ENCODE measurements around the gene TSTD2. TPM values are rescaled to one million over a fixed set of nuclear protein-coding genes. Genes with fewer than 3 reads are reported as not detected.

The TSTD2 gene
- total and polyA plus RNA-seq, 4 donors: 5.8 to 27.2 (median 18.1) TPM

GRCh38 chr9:97559111-97559514, 74.1 kb downstream of the TSTD2 start:
- no peaks in the 10 kb centered on the region for H3K9me3 ChIP-seq (ENCODE audit: control insufficient read depth, low read length)
- no peak for DNase-seq
- H3K27ac ChIP-seq (ENCODE audit: low read depth in 1 of 2, low read length in 2 of 2): peak overlapping the region in 1 of 2 donors; percentile 35
- WGBS, 2 donors: 91 to 92% methylated on average over 10 of the region's 10 CpGs
- no peaks in the 10 kb centered on the region for H3K36me3 ChIP-seq (ENCODE audit: control insufficient read depth in 1 of 2, insufficient read depth in 2 of 2, low read length in 1 of 2)
- intact Hi-C loops (cut with DNase I): loop anchor here in 1 of 2 donors (2.0 to 5.0 kb wide), 2 partner anchors 38 to 58 kb away; partner anchors contain the start of gene TMOD1
- no peak for ATAC-seq (ENCODE audit: low FRiP score)
- peaks cover 0 to 7% of the 10 kb centered on the region in 2 donors for H3K4me1 ChIP-seq (ENCODE audit: control insufficient read depth in 1 of 2, insufficient read depth in 2 of 2, low read length in 2 of 2)
- no peak overlapping the region for H3K4me3 ChIP-seq (ENCODE audit: low read length in 2 of 2)
- no peaks in the 10 kb centered on the region for H3K27me3 ChIP-seq (ENCODE audit: control insufficient read depth in 1 of 2, insufficient read depth in 2 of 2, low read length in 1 of 2)

GRCh38 chr9:97558701-97559101, 74.5 kb downstream of the TSTD2 start:
- Histone ChIP-seq H3K4me3 (ENCODE audit: low read length in 2 of 2) (no peak overlapping the region), H3K27me3 (ENCODE audit: control insufficient read depth in 1 of 2, insufficient read depth in 2 of 2, low read length in 1 of 2) (no peaks in the 10 kb centered on the region), H3K4me1 (ENCODE audit: control insufficient read depth in 1 of 2, insufficient read depth in 2 of 2, low read length in 2 of 2) (peaks cover 0 to 7% of the 10 kb centered on the region in 2 donors), H3K27ac (ENCODE audit: low read depth in 1 of 2, low read length in 2 of 2) (peak overlapping the region in 1 of 2 donors; percentile 35), H3K36me3 (ENCODE audit: control insufficient read depth in 1 of 2, insufficient read depth in 2 of 2, low read length in 1 of 2) (no peaks in the 10 kb centered on the region), H3K9me3 (ENCODE audit: control insufficient read depth, low read length) (no peaks in the 10 kb centered on the region)
- 86 to 90% methylated on average over 3 of the region's 3 CpGs for WGBS, 2 donors
- DNase-seq (no peak), ATAC-seq (ENCODE audit: low FRiP score) (no peak)
- intact Hi-C loops (cut with DNase I): loop anchor here in 1 of 2 donors (2.0 to 5.0 kb wide), 2 partner anchors 39 to 58 kb away; partner anchors contain the start of gene TMOD1

GRCh38 chr9:97557606-97558095, 75.5 kb downstream of the TSTD2 start:
- H3K36me3 ChIP-seq (ENCODE audit: control insufficient read depth in 1 of 2, insufficient read depth in 2 of 2, low read length in 1 of 2): peaks cover 0 to 2% of the 10 kb centered on the region in 2 donors
- ATAC-seq (ENCODE audit: low FRiP score) (peak; percentile 86), DNase-seq (peak; percentile 86)
- intact Hi-C loops (cut with DNase I): loop anchor here in 1 of 2 donors (2.0 to 5.0 kb wide), 2 partner anchors 40 to 57 kb away; partner anchors contain the start of gene TMOD1
- no peaks in the 10 kb centered on the region for H3K27me3 ChIP-seq (ENCODE audit: control insufficient read depth in 1 of 2, insufficient read depth in 2 of 2, low read length in 1 of 2)
- H3K27ac ChIP-seq (ENCODE audit: low read depth in 1 of 2, low read length in 2 of 2): peak overlapping the region; percentile 71 to 81
- H3K9me3 ChIP-seq (ENCODE audit: control insufficient read depth, low read length): no peaks in the 10 kb centered on the region
- H3K4me1 ChIP-seq (ENCODE audit: control insufficient read depth in 1 of 2, insufficient read depth in 2 of 2, low read length in 2 of 2): peaks cover 0 to 5% of the 10 kb centered on the region in 2 donors
- WGBS, 2 donors: 1 to 2% methylated on average over 7 of the region's 7 CpGs
- H3K4me3 ChIP-seq (ENCODE audit: low read length in 2 of 2): no peak overlapping the region

- Histone ChIP-seq H3K27me3 (ENCODE audit: control insufficient read depth in 1 of 2, insufficient read depth in 2 of 2, low read length in 1 of 2) (no peaks in the 10 kb centered on the region), H3K4me1 (ENCODE audit: control insufficient read depth in 1 of 2, insufficient read depth in 2 of 2, low read length in 2 of 2) (peaks cover 0 to 5% of the 10 kb centered on the region in 2 donors), H3K36me3 (ENCODE audit: control insufficient read depth in 1 of 2, insufficient read depth in 2 of 2, low read length in 1 of 2) (peaks cover 0 to 2% of the 10 kb centered on the region in 2 donors), H3K4me3 (ENCODE audit: low read length in 2 of 2) (no peak overlapping the region), H3K27ac (ENCODE audit: low read depth in 1 of 2, low read length in 2 of 2) (peak overlapping the region; percentile 71 to 93), H3K9me3 (ENCODE audit: control insufficient read depth, low read length) (no peaks in the 10 kb centered on the region)
- WGBS, 2 donors: 58 to 62% methylated on average over 15 of the region's 15 CpGs
- DNase-seq (peak; percentile 63 to 83), ATAC-seq (ENCODE audit: low FRiP score) (peak; percentile 39)
- intact Hi-C loops (cut with DNase I): loop anchor here in 1 of 2 donors (5.0 kb wide), 1 partner anchor 40 kb away; no protein-coding TSS in a partner anchor
These were observed 76.2 kb downstream of the TSTD2 start for GRCh38 chr9:97556721-97557605.

GRCh38 chr9:97556036-97556720, 77.0 kb downstream of the TSTD2 start:
- peaks cover 0 to 5% of the 10 kb centered on the region in 2 donors for H3K4me1 ChIP-seq (ENCODE audit: control insufficient read depth in 1 of 2, insufficient read depth in 2 of 2, low read length in 2 of 2)

GRCh38 chr9:97555164-97555563, 78.0 kb downstream of the TSTD2 start:
- intact Hi-C loops (cut with DNase I): loop anchor here in 1 of 2 donors (5.0 kb wide), 1 partner anchor 42 kb away; no protein-coding TSS in a partner anchor

More at GRCh38 chr9:97556036-97556720, 77.0 kb downstream of the TSTD2 start:
- ATAC-seq (ENCODE audit: low FRiP score): no peak
- H3K9me3 ChIP-seq (ENCODE audit: control insufficient read depth, low read length): no peaks in the 10 kb centered on the region
- H3K4me3 ChIP-seq (ENCODE audit: low read length in 2 of 2): no peak overlapping the region
- no peaks in the 10 kb centered on the region for H3K27me3 ChIP-seq (ENCODE audit: control insufficient read depth in 1 of 2, insufficient read depth in 2 of 2, low read length in 1 of 2)
- DNase-seq: no peak
- H3K27ac ChIP-seq (ENCODE audit: low read depth in 1 of 2, low read length in 2 of 2): peak overlapping the region; percentile 23 to 93
- 91 to 92% methylated on average over 10 of the region's 10 CpGs for WGBS, 2 donors
- intact Hi-C loops (cut with DNase I): loop anchor here in 1 of 2 donors (5.0 kb wide), 1 partner anchor 41 kb away; no protein-coding TSS in a partner anchor
- peaks cover 0 to 2% of the 10 kb centered on the region in 2 donors for H3K36me3 ChIP-seq (ENCODE audit: control insufficient read depth in 1 of 2, insufficient read depth in 2 of 2, low read length in 1 of 2)

GRCh38 chr9:97554566-97555075, 78.5 kb downstream of the TSTD2 start:
- ATAC-seq (ENCODE audit: low FRiP score) (no peak), DNase-seq (no peak)
- 91 to 94% methylated on average over 6 of the region's 6 CpGs for WGBS, 2 donors
- H3K9me3 ChIP-seq (ENCODE audit: control insufficient read depth, low read length): no peaks in the 10 kb centered on the region
- no peak overlapping the region for H3K4me3 ChIP-seq (ENCODE audit: low read length in 2 of 2)
- no peaks in the 10 kb centered on the region for H3K27me3 ChIP-seq (ENCODE audit: control insufficient read depth in 1 of 2, insufficient read depth in 2 of 2, low read length in 1 of 2)
- H3K4me1 ChIP-seq (ENCODE audit: control insufficient read depth in 1 of 2, insufficient read depth in 2 of 2, low read length in 2 of 2): peaks cover 0 to 5% of the 10 kb centered on the region in 2 donors
- intact Hi-C loops (cut with DNase I): loop anchor here in 1 of 2 donors (5.0 kb wide), 1 partner anchor 43 kb away; no protein-coding TSS in a partner anchor
- H3K36me3 ChIP-seq (ENCODE audit: control insufficient read depth in 1 of 2, insufficient read depth in 2 of 2, low read length in 1 of 2): peaks cover 0 to 2% of the 10 kb centered on the region in 2 donors
- peak overlapping the region; percentile 38 to 93 for H3K27ac ChIP-seq (ENCODE audit: low read depth in 1 of 2, low read length in 2 of 2)

More at GRCh38 chr9:97555164-97555563, 78.0 kb downstream of the TSTD2 start:
- ATAC-seq (ENCODE audit: low FRiP score) (peak; percentile 77), DNase-seq (peak; percentile 82 to 84)
- Histone ChIP-seq H3K27ac (ENCODE audit: low read depth in 1 of 2, low read length in 2 of 2) (peak overlapping the region; percentile 38 to 93), H3K9me3 (ENCODE audit: control insufficient read depth, low read length) (no peaks in the 10 kb centered on the region), H3K36me3 (ENCODE audit: control insufficient read depth in 1 of 2, insufficient read depth in 2 of 2, low read length in 1 of 2) (peaks cover 0 to 2% of the 10 kb centered on the region in 2 donors), H3K27me3 (ENCODE audit: control insufficient read depth in 1 of 2, insufficient read depth in 2 of 2, low read length in 1 of 2) (no peaks in the 10 kb centered on the region), H3K4me1 (ENCODE audit: control insufficient read depth in 1 of 2, insufficient read depth in 2 of 2, low read length in 2 of 2) (peaks cover 0 to 5% of the 10 kb centered on the region in 2 donors), H3K4me3 (ENCODE audit: low read length in 2 of 2) (no peak overlapping the region)
- WGBS, 2 donors: 8 to 15% methylated on average over 15 of the region's 15 CpGs

- no peak overlapping the region for H3K4me3 ChIP-seq (ENCODE audit: low read length in 2 of 2)
- no peak overlapping the region for H3K27ac ChIP-seq (ENCODE audit: low read depth in 1 of 2, low read length in 2 of 2)
- intact Hi-C loops (cut with DNase I): no loop called here
- H3K9me3 ChIP-seq (ENCODE audit: control insufficient read depth, low read length): no peaks in the 10 kb centered on the region
- peaks cover 0 to 3% of the 10 kb centered on the region in 2 donors for H3K36me3 ChIP-seq (ENCODE audit: control insufficient read depth in 1 of 2, insufficient read depth in 2 of 2, low read length in 1 of 2)
- no peak for DNase-seq
- 96 to 98% methylated on average over 5 of the region's 5 CpGs for WGBS, 2 donors
- peaks cover 0 to 5% of the 10 kb centered on the region in 2 donors for H3K4me1 ChIP-seq (ENCODE audit: control insufficient read depth in 1 of 2, insufficient read depth in 2 of 2, low read length in 2 of 2)
- no peak for ATAC-seq (ENCODE audit: low FRiP score)
- H3K27me3 ChIP-seq (ENCODE audit: control insufficient read depth in 1 of 2, insufficient read depth in 2 of 2, low read length in 1 of 2): no peaks in the 10 kb centered on the region
These were observed 79.3 kb downstream of the TSTD2 start for GRCh38 chr9:97553841-97554240.
